ENCODE measurements around the gene CT47A1. TPM values are rescaled to one million over a fixed set of nuclear protein-coding genes. Genes with fewer than 3 reads are reported as not detected.

Gene CT47A1
- total RNA-seq, 2 donors from 2014 or later = not detected

DNA sequence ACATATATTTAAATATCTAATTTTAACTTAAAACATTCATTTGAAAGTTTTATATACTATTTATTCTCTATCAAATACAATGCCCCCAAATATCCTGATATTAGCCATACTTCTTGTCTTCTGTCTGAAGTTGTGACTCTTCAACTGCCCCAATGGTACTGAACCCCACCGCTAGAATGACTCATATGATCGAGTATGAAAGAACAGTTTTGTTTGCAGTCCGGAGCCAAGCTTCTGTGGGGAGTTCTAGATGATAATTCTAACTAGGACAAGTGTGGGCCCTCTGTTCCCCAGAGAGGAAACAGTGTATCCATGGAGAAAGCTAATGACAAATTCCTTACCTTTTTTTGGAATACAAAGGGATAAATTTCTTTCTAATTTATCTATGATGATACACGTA is 24.7 kb upstream of the CT47A1 start:
- H3K36me3 ChIP-seq (ENCODE audit: control insufficient read depth, insufficient read depth, low read length) = no peaks in the 10 kb centered on the region
- H3K4me3 ChIP-seq (ENCODE audit: low read length) = no peak overlapping the region
- no peak overlapping the region for H3K27ac ChIP-seq (ENCODE audit: low read depth, low read length)
- H3K27me3 ChIP-seq (ENCODE audit: control insufficient read depth, insufficient read depth, low read length, poor library complexity, severe bottlenecking) = no peaks in the 10 kb centered on the region
- no peak overlapping the region for H3K9ac ChIP-seq (ENCODE audit: extremely low read depth, low read length, poor library complexity, severe bottlenecking)
- no peak for DNase-seq
- no peaks in the 10 kb centered on the region for H3K9me3 ChIP-seq (ENCODE audit: control insufficient read depth, low read length)
- WGBS, 2 experiments (ENCODE audit: insufficient coverage in 1 of 2, insufficient read length in 1 of 2) = 90% methylated on average over 3 of the region's 4 CpGs; no CpG with 5 or more reads in 1 of the 2 experiments
- Mint-ChIP-seq H3K9me3 (peaks cover 51% of the 10 kb centered on the region), H3K27me3 (ENCODE audit: insufficient read depth) (no peaks in the 10 kb centered on the region), H3K4me3 (no peak overlapping the region), H3K4me1 (peaks cover 3% of the 10 kb centered on the region), H3K36me3 (ENCODE audit: low read depth) (no peaks in the 10 kb centered on the region), H3K27ac (no peak overlapping the region)
- TF ChIP-seq, protein P1, sequence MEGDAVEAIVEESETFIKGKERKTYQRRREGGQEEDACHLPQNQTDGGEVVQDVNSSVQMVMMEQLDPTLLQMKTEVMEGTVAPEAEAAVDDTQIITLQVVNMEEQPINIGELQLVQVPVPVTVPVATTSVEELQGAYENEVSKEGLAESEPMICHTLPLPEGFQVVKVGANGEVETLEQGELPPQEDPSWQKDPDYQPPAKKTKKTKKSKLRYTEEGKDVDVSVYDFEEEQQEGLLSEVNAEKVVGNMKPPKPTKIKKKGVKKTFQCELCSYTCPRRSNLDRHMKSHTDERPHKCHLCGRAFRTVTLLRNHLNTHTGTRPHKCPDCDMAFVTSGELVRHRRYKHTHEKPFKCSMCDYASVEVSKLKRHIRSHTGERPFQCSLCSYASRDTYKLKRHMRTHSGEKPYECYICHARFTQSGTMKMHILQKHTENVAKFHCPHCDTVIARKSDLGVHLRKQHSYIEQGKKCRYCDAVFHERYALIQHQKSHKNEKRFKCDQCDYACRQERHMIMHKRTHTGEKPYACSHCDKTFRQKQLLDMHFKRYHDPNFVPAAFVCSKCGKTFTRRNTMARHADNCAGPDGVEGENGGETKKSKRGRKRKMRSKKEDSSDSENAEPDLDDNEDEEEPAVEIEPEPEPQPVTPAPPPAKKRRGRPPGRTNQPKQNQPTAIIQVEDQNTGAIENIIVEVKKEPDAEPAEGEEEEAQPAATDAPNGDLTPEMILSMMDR (conservative IDR thresholded peaks at IDR 0.05) = no peak
- H3K4me1 ChIP-seq (ENCODE audit: control insufficient read depth, insufficient read depth, low read length) = no peaks in the 10 kb centered on the region

DNA sequence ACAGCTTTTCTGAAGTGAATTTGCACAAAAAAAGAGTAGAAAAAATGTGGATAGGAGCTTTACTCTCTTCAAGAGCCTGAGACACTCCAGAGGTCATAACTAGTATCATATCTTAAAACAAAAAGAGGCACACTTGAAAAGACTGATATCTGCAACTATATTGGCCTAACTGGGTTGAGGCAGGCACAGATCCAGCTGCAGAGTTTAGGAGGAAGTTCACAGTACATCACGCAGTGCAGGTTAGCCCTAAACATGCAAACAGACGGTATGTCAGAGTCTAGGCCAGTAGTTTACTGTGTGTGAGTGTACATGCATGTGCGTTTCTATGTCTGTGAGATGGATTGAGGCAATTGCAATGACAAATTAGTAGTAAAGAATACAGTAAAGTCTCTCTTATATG is 24.2 kb upstream of the CT47A1 start:
- Mint-ChIP-seq H3K4me1 (peaks cover 3% of the 10 kb centered on the region), H3K27me3 (ENCODE audit: insufficient read depth) (no peaks in the 10 kb centered on the region), H3K4me3 (no peak overlapping the region), H3K9me3 (peaks cover 48% of the 10 kb centered on the region), H3K36me3 (ENCODE audit: low read depth) (no peaks in the 10 kb centered on the region), H3K27ac (no peak overlapping the region)
- Histone ChIP-seq H3K9ac (ENCODE audit: extremely low read depth, low read length, poor library complexity, severe bottlenecking) (no peak overlapping the region), H3K9me3 (ENCODE audit: control insufficient read depth, low read length) (no peaks in the 10 kb centered on the region), H3K4me3 (ENCODE audit: low read length) (no peak overlapping the region), H3K4me1 (ENCODE audit: control insufficient read depth, insufficient read depth, low read length) (no peaks in the 10 kb centered on the region), H3K36me3 (ENCODE audit: control insufficient read depth, insufficient read depth, low read length) (no peaks in the 10 kb centered on the region), H3K27me3 (ENCODE audit: control insufficient read depth, insufficient read depth, low read length, poor library complexity, severe bottlenecking) (no peaks in the 10 kb centered on the region), H3K27ac (ENCODE audit: low read depth, low read length) (no peak overlapping the region)
- WGBS, 2 experiments (ENCODE audit: insufficient coverage in 1 of 2, insufficient read length in 1 of 2) = 87% methylated on average over 3 of the region's 3 CpGs; no CpG with 5 or more reads in 1 of the 2 experiments
- DNase-seq = no peak
- TF ChIP-seq, protein P1 (conservative IDR thresholded peaks at IDR 0.05) = no peak

DNA sequence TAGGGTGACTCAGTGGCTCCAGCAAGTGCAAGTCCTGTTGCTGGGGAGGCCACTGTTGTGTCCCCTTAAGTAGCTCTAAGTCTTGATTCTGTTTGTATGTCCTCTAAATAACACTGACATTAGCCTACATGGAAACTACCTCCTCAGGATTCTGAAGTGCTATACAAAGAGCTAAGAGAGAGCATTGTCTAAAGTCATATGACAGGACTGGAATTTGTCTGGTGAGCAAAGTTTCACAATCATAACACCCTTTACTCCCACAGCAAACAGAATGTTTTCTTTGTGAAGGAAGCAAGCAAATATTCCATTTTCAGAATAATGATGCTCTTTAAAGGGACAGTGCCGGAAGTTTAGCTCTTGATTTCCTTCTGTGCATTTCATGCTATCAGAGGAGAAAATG is 23.4 kb upstream of the CT47A1 start:
- Mint-ChIP-seq H3K27ac (no peak overlapping the region), H3K4me1 (peaks cover 3% of the 10 kb centered on the region), H3K27me3 (ENCODE audit: insufficient read depth) (no peaks in the 10 kb centered on the region), H3K9me3 (peaks cover 42% of the 10 kb centered on the region), H3K4me3 (no peak overlapping the region), H3K36me3 (ENCODE audit: low read depth) (no peaks in the 10 kb centered on the region)
- Histone ChIP-seq H3K4me1 (ENCODE audit: control insufficient read depth, insufficient read depth, low read length) (no peaks in the 10 kb centered on the region), H3K4me3 (ENCODE audit: low read length) (no peak overlapping the region), H3K36me3 (ENCODE audit: control insufficient read depth, insufficient read depth, low read length) (no peaks in the 10 kb centered on the region), H3K27me3 (ENCODE audit: control insufficient read depth, insufficient read depth, low read length, poor library complexity, severe bottlenecking) (no peaks in the 10 kb centered on the region), H3K9ac (ENCODE audit: extremely low read depth, low read length, poor library complexity, severe bottlenecking) (no peak overlapping the region), H3K27ac (ENCODE audit: low read depth, low read length) (no peak overlapping the region), H3K9me3 (ENCODE audit: control insufficient read depth, low read length) (no peaks in the 10 kb centered on the region)
- 100% methylated on average over 1 of the region's 1 CpG; no CpG with 5 or more reads in 1 of the 2 experiments for WGBS, 2 experiments (ENCODE audit: insufficient coverage in 1 of 2, insufficient read length in 1 of 2)
- no peak for DNase-seq
- TF ChIP-seq, protein P1 (conservative IDR thresholded peaks at IDR 0.05) = no peak

Measured in endodermal cell (in vitro differentiated cells).